Peyer's patch (tissue), 4 donors: ENCODE measurements around the gene EIF4B.

Source experiments
- CTCF ChIP-seq, 6 experiments: fragments of 450-650 bp in 4 of 6; fragments of 200-600 bp in 2 of 6; sonication (generic) in 1 of 6; IDR thresholded peaks; one replicate each; pipeline ENCODE4 v1.5.1; 2017 to 2019; ENCODE audit warnings: antibody characterized with exemption in 6 of 6, mild to moderate bottlenecking in 3 of 6, moderate library complexity in 1 of 6
- POLR2A ChIP-seq, 2 donors: fragments of 450-650 bp; IDR thresholded peaks; one replicate each; pipeline ENCODE4 v1.5.1; 2017; ENCODE audit warnings: antibody characterized with exemption in 2 of 2, mild to moderate bottlenecking in 2 of 2, moderate library complexity in 2 of 2

DNA sequence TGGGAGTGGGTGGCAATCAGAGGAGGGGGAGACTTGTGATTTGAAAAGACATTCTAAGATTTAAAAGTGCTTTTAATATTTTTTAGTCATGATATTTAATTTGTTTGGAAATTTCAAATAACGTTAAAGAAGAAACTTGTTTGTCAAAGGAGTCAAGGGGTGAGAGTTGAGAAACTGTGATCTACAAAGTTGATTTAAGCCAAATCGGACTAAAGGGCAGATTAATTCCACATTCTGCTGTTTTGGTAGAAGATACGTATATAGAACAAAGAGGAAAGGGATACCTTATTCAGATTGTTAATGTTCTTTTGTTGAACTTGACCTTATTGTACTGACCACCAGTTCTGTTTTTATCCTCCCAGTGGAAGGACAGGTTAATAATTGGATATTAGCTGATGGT, 6.7 kb downstream of the EIF4B start:
- TF ChIP-seq POLR2A (IDR thresholded peaks at IDR 0.05) (no peak), CTCF (IDR thresholded peaks at IDR 0.05) (no peak)
